SK-N-MC (cell line): ENCODE results near the gene SMYD3.

Experiments used
- EZH2 ChIP-seq: fragments of 200-600 bp; sonication (generic); IDR thresholded peaks from one replicate; pipeline ENCODE4 v1.6.1; 2017; ENCODE audit warnings: antibody characterized with exemption
- FOXP2 ChIP-seq: optimal IDR thresholded peaks from 2 replicates; pipeline ENCODE3; 2011; ENCODE audit warnings: mild to moderate bottlenecking, moderate library complexity; ENCODE audit not compliant: insufficient read depth; ENCODE audit errors: extremely low read length, control extremely low read depth
- POLR2AphosphoS5 ChIP-seq: IDR thresholded peaks from 2 replicates; pipeline ENCODE4 v1.6.1; 2012; ENCODE audit warnings: mild to moderate bottlenecking, low read depth, low read length, borderline replicate concordance

GRCh38 chr1:245804696-245805095 is 702.4 kb downstream of the SMYD3 start:
- TF ChIP-seq EZH2 (no peak), POLR2AphosphoS5 (no peak), FOXP2 (no peak)
